Middle frontal gyrus (tissue), 1 donor: ENCODE data around the gene ZNF394.
"Not testable (repeated sequence)": the region's sequence is repeated elsewhere in the genome, so short reads cannot be mapped to it uniquely, and the experiment has no call there.

Experiments used
- DNase-seq: peaks from one replicate; pipeline ENCODE4 v3.0.0-alpha.2; 2015; ENCODE audit warnings: low spot score; ENCODE audit errors: extremely low spot score

ZNF394 gene

DNA sequence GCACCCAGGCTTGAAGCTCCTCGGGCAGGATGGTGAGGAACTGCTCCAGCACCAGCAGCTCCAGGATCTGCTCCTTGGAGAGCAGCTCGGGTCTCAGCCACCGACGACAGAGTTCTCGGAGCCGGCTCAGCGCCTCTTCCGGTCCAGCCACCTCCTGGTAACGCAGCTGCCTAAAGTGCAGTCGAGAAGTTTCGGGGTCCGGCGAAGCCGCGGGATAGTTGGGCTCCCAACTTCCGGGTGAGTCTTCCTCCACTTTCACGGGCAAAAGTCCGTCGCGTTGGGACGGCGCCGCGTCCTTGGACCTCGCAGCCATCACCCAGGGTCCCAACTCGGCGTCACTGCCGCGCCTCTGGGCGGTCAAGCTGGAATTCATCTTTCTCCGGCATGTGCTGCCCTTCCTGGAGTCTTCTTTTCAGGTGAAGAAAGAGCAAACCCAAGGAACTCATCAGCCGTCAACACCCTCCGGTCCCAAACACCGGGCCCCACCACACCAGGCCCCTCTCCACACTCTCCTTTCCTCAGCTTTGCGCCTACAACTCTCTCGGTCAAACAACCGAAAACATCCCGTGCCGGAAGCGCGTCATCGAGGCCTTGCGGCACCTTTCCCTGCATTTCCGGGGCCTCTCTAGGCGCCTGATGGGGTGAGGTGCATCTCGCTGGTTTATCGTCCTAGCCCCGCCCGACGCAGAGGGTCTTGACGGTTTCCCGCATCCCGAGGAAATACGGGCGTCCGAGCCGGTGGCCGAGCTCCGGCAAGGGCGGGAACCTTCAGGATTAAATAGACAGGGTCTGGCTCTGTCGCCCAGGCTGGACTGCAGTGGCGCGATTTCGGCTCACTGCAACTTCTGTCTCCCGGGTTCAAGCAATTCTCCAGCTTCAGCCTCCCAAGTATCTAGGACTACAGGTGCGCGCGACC, at the start of gene ZNF394:
TSS of gene ZNF394 (minus strand) at position 561 of the 916 bp plus-strand sequence. CDS start at position 373, 188 bp downstream.
- DNase-seq: peak; percentile 88

GRCh38 chr7:99549545-99549944, 49.5 kb upstream of the ZNF394 start:
- DNase-seq: not testable (repeated sequence)

GRCh38 chr7:99545308-99545707, 45.2 kb upstream of the ZNF394 start:
- not testable (repeated sequence) for DNase-seq

DNA sequence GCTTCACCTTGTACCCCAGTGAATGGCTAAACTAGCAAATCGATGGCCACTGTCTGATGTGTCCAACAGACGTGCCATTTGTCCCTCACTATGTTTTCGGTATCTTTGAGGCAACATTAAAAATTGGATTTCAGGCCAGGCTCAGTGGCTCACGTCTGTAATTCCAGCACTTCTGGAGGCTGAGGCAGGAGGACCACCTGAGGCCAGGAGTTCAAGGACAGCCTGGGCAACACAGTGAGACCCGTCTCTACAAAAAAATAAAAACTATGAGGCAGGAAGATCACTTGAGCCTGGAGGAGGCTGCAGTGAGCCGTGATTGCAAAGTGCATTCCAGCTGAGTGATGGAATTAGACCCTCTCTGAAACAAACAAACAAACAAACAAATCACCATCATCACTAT, 43.8 kb upstream of the ZNF394 start:
- DNase-seq: no peak

- DNase-seq: no peak
These were observed 43.1 kb upstream of the ZNF394 start for GRCh38 chr7:99543081-99543671.

DNA sequence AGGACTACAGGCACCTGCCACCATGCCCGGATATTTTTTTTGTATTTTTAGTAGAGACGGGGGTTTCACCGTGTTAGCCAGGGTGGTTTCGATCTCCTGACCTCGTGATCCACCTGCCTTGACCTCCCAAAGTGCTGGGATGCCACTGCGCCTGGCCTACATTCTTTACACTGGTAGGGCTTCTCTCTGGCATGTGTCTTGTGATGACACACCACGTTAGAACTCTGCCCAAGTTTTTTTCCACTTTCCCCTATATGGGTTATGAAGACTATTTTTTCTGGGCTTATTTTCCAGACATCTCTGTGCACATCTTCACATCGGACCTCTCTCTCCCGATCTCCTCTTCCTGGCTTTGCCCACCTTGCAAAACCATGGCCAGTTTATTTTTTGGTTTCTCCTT, 41.1 kb upstream of the ZNF394 start:
- no peak for DNase-seq

DNA sequence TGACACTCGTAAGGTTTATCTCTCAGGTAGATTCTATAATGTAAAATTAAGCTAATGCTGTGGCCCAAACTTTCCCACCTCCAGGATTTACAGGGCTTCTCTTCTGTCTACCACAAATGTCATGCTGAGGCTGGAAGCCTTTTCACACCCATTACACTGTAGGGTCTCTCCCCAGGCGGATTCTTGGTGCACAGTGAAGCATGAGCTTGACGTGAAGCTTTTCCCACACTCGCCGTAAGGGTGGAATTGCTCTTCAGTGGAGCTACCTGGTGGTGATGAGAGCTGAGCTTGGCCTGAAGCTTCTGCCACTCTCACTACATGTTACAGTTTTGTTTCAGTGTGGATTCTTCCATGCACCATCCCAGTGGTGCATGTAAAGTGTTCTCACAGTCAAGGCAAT, 40.5 kb upstream of the ZNF394 start:
- DNase-seq: no peak

- no peak for DNase-seq
These were observed 39.2 kb upstream of the ZNF394 start for GRCh38 chr7:99539213-99539811.

GRCh38 chr7:99535667-99536066, 35.6 kb upstream of the ZNF394 start:
- no peak for DNase-seq

DNA sequence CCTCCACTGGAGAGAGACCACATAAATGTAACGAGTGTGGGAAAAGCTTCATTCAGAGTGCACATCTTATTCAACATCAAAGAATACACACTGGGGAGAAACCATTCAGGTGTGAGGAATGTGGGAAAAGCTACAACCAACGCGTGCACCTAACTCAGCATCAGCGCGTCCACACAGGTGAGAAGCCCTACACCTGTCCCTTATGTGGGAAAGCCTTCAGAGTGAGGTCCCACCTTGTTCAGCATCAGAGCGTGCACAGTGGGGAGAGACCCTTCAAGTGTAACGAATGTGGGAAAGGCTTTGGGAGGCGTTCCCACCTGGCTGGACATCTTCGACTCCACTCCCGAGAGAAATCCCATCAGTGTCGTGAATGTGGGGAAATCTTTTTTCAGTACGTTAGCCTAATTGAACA, 31.3 kb upstream of the ZNF394 start:
- no peak for DNase-seq

DNA sequence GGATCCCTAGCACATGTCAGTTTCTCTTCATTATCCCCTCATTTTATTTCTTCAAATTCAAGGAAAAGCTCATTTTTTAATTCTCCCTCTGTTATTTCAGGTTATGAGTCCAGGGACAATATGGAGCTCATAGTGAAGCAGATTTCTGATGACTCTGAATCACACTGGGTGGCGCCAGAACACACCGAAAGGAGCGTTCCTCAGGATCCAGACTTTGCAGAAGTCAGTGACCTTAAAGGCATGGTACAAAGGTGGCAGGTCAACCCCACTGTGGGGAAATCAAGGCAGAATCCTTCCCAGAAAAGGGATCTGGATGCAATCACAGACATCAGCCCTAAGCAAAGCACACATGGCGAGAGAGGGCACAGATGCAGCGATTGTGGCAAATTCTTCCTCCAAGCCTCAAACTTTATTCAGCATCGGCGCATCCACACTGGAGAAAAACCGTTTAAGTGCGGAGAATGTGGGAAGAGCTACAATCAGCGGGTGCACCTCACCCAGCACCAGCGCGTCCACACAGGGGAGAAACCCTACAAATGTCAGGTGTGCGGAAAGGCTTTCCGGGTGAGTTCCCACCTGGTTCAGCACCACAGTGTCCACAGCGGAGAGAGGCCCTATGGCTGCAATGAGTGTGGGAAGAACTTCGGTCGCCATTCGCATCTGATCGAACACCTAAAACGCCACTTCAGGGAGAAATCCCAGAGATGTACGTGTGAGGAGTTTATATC, 25.8 kb upstream of the ZNF394 start:
- DNase-seq: no peak

DNA sequence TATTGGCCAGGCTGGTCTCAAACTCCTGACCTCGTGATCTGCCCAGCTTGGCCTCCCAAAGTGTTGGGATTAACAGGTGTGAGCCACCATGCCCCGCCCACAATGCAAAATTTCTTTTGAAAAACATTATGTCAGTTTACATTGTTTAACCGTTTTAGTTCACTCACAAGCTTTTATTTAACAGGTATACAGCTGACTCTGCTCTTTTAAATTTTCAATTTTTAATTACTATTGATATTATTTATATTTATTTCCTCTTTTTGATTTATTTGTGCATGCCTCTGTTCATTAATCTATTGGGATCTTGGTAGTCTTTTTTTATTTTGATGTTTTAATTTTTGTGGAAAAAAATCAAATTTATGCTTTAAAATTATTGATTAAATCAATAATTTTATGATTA, 21.3 kb upstream of the ZNF394 start:
- DNase-seq: no peak

GRCh38 chr7:99514050-99514449, 14.0 kb upstream of the ZNF394 start:
- no peak for DNase-seq

GRCh38 chr7:99505324-99505662, 5.2 kb upstream of the ZNF394 start:
- no peak for DNase-seq

GRCh38 chr7:99504603-99505323, 4.7 kb upstream of the ZNF394 start, which contains the start of gene ZKSCAN5:
ZKSCAN5 (plus strand) TSS chr7:99504662; CDS start chr7:99506045, 1,383 bp downstream.
- DNase-seq: peak; percentile 89

DNA sequence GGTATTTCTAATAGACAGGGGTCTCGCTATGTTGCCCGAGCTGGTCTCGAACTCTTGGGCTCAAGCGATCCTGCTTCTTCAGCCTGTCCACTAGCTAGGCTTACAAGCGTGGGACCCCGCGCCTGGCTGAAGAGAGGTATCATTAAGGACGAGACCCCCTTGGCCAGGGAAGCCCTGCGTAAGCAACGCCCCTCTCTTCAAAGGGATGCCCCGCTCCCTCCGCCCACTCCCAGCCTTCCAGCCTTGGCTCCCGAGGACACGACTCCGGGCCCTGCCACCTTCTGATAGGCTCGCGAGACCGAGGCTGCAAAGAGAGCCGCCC, 4.2 kb upstream of the ZNF394 start:
- no peak for DNase-seq

GRCh38 chr7:99501236-99501635, 1.2 kb upstream of the ZNF394 start:
- not testable (repeated sequence) for DNase-seq

GRCh38 chr7:99500637-99501009, 542 bp upstream of the ZNF394 start:
- no peak for DNase-seq

DNA sequence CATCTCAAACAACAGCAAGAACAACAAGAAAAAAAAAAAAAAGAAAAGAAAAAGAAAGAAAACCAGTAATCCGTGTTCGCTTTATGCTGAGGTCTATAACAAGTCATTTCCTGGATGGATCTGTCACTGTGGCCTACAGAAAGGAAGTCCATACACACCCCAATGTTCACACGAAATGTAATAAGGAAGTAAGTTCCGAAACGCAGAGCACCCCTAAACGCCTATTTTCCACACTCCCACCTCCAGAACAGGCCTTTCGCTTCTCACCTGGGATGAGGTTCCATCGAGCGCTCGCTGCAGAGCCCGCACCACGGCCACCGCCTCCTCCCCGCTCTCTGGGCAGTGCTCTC, 735 bp downstream of the ZNF394 start:
- DNase-seq: no peak

GRCh38 chr7:99498546-99498944, 1.5 kb downstream of the ZNF394 start:
- DNase-seq: no peak
